Muscle layer of duodenum (tissue), 2 donors: ENCODE data around the gene CACNB2.

Experiments used
- H3K27ac ChIP-seq: one replicate; pipeline ENCODE4 v1.7.0; 2013; ENCODE audit warnings: mild to moderate bottlenecking, low read length
- H3K27me3 ChIP-seq: one replicate; pipeline ENCODE4 v1.7.0; 2013; ENCODE audit warnings: low read depth, mild to moderate bottlenecking, control low read depth, low read length
- H3K36me3 ChIP-seq, 2 donors: one replicate each; pipeline ENCODE4 v1.7.0; 2013; ENCODE audit warnings: low read length in 2 of 2, control low read depth in 1 of 2, mild to moderate bottlenecking in 1 of 2; ENCODE audit not compliant: insufficient read depth in 2 of 2, control insufficient read depth in 1 of 2
- H3K4me1 ChIP-seq, 2 donors: one replicate each; pipeline ENCODE4 v1.7.0; 2013; ENCODE audit warnings: low read length in 2 of 2, mild to moderate bottlenecking in 2 of 2, control low read depth in 1 of 2, moderate library complexity in 1 of 2; ENCODE audit not compliant: insufficient read depth in 2 of 2, control insufficient read depth in 1 of 2
- H3K4me3 ChIP-seq, 2 donors: one replicate each; pipeline ENCODE4 v1.7.0; 2013; ENCODE audit warnings: low read length in 2 of 2, low read depth in 1 of 2, mild to moderate bottlenecking in 1 of 2
- H3K9me3 ChIP-seq, 2 donors: one replicate each; pipeline ENCODE4 v1.7.0; 2013; ENCODE audit warnings: low read length in 2 of 2, control low read depth in 1 of 2, mild to moderate bottlenecking in 1 of 2; ENCODE audit not compliant: control insufficient read depth in 1 of 2
- donor health status: healthy.

CACNB2 gene

DNA sequence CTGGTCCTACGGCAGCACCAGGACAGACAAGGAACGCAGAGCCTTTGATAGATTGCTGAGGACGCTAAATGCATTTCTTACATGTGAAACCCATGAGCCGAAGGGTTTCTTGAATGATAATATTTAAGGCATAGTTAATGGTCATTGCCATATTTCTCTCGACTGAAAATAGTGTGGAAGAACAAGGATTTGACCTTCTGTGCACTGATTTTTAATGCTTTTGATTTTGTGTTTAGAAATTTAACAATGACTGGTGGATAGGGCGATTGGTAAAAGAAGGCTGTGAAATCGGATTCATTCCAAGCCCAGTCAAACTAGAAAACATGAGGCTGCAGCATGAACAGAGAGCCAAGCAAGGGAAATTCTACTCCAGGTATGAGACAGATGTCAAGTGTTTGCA is 360.4 kb downstream of the CACNB2 start:
- Histone ChIP-seq H3K27me3 (no peaks in the 10 kb centered on the region), H3K9me3 (no peaks in the 10 kb centered on the region), H3K36me3 (no peaks in the 10 kb centered on the region), H3K4me3 (no peak overlapping the region), H3K4me1 (no peaks in the 10 kb centered on the region), H3K27ac (no peak overlapping the region)

DNA sequence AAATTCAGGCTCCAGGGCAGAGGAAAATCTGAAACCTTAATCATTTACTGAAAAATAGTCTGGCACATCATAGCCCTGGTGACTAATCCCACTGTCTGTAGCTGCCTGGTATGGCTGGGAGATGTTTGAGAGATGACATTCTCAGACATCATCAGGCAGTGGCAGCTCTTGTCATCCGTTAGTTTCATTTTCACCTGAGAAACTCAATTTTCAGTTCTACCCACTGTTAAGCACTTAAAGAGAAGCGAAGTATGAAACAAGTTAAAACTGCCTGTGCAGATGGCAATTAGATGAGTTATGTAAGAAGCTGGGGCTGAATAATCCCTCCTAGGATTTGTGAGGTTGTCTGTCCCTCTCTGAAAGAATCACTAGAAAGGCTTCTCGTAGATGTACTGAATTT is 361.0 kb downstream of the CACNB2 start:
- Histone ChIP-seq H3K4me3 (no peak overlapping the region), H3K27ac (no peak overlapping the region), H3K9me3 (no peaks in the 10 kb centered on the region), H3K4me1 (no peaks in the 10 kb centered on the region), H3K27me3 (no peaks in the 10 kb centered on the region), H3K36me3 (no peaks in the 10 kb centered on the region)

DNA sequence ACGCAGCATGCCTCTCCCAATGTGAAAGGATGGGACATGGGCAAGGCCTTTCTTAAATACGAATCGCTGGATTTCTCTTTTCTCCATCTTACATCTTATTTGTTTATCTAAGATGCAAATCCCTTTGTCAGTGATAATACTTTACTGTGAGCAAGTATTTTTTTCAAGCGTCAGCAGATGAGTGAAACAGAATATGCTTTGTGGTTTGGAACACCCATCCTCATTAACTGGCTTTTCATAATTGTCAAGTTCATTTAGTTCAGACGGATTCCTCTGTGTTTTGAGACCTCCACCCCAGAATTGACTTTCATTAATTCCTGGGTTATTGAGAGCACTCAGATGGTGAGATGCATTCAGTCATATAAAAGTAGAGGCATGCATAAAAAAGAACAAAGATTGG is 361.4 kb downstream of the CACNB2 start:
- H3K4me3 ChIP-seq, result no peak overlapping the region
- no peak overlapping the region for H3K27ac ChIP-seq
- no peaks in the 10 kb centered on the region for H3K9me3 ChIP-seq
- no peaks in the 10 kb centered on the region for H3K36me3 ChIP-seq
- H3K27me3 ChIP-seq, result no peaks in the 10 kb centered on the region
- H3K4me1 ChIP-seq, result no peaks in the 10 kb centered on the region

DNA sequence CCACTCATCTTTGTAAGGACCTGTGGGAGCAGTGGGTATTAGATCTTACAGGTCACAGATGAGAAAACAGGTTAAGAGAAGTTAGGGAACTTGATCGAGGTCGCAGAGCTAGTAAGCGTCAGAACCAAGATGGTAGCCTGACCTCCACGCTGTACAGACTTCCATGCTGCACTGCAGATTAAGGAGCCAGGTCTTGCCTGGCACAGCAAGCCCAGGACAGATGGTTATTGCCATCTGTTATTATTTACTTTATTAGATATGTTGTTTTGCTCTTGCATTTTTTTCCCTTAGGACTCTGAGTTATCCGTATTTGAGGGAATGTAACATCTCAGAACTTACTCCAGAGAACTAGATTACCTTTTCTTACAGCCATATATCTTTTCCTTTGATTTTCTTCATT is 363.9 kb downstream of the CACNB2 start:
- Histone ChIP-seq H3K27me3 (no peaks in the 10 kb centered on the region), H3K4me1 (no peaks in the 10 kb centered on the region), H3K9me3 (no peaks in the 10 kb centered on the region), H3K27ac (no peak overlapping the region), H3K4me3 (no peak overlapping the region), H3K36me3 (peaks cover 0 to 4% of the 10 kb centered on the region in 2 donors)

DNA sequence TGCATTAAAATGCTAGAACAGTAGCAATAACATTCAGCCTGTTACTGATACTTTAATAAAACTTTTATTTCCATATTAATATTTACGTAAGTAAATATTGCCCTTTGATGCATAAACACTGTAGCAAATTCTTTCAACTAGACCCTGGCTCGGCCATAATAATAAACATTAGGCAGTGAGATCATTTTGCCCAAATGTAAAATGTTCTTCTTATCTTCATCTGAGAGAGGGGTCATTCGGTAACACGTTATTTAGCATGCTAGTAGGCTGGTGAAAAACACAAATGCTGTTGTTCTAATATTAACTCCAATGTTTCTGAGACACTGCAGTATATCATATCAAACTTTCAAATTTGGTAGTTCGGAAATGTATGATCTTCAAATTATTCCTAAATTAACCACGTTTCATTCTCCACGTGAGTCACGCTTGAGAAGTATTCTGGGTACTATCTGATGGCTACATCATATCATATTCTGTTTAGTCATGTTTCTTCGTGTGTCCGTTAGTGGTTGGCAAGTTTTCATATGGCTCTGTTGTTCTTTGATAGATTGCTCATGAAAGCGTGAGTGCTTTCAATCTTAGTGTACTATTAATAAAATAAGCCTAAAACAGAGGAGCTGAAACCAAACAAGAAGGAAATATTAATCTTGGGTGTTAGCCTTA is 365.4 kb downstream of the CACNB2 start:
- Histone ChIP-seq H3K36me3 (peaks cover 0 to 4% of the 10 kb centered on the region in 2 donors), H3K27ac (no peak overlapping the region), H3K9me3 (no peaks in the 10 kb centered on the region), H3K4me1 (no peaks in the 10 kb centered on the region), H3K4me3 (no peak overlapping the region), H3K27me3 (no peaks in the 10 kb centered on the region)

DNA sequence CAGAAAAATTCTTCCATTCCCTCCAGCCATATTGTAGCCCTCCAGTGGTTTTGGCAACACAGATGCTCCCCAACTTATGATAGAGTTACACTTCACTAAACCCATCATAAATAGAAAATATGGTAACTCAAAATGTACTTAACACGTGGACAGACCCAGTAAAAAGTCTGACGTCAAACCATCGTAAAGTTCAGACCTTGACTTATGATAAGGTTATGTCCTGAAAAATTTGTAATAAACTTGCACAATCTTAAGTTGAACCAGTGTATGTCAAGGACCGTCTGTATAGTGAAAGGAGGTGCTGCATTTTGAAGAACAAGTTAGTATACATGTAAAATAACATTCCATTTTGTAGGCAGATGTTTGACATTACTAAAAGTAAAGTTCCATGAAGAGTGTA is 368.4 kb downstream of the CACNB2 start:
- no peaks in the 10 kb centered on the region for H3K27me3 ChIP-seq
- peaks cover 0 to 8% of the 10 kb centered on the region in 2 donors for H3K36me3 ChIP-seq
- no peaks in the 10 kb centered on the region for H3K9me3 ChIP-seq
- H3K27ac ChIP-seq, result no peak overlapping the region
- H3K4me3 ChIP-seq, result no peak overlapping the region
- H3K4me1 ChIP-seq, result no peaks in the 10 kb centered on the region

DNA sequence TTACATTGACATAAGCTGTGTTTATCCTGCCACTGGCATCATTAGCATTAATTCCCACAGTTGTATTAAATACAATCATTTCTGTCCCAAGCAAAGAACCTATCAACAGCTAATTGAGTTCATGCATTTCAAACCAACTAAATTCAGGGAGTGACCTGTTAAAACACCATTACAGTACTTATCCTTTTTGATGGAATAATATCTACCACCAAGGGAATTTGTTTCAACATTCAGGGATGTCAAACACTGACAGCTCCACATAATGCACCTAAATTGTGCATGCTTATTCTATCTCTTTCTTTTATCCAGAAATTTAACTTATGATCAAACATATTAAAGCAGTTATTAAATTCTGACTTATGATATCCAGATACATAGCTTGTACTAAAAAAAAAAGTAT is 374.3 kb downstream of the CACNB2 start:
- no peaks in the 10 kb centered on the region for H3K27me3 ChIP-seq
- no peak overlapping the region for H3K4me3 ChIP-seq
- no peaks in the 10 kb centered on the region for H3K9me3 ChIP-seq
- no peak overlapping the region for H3K27ac ChIP-seq
- H3K36me3 ChIP-seq, result peaks cover 0 to 30% of the 10 kb centered on the region in 2 donors
- H3K4me1 ChIP-seq, result no peaks in the 10 kb centered on the region

DNA sequence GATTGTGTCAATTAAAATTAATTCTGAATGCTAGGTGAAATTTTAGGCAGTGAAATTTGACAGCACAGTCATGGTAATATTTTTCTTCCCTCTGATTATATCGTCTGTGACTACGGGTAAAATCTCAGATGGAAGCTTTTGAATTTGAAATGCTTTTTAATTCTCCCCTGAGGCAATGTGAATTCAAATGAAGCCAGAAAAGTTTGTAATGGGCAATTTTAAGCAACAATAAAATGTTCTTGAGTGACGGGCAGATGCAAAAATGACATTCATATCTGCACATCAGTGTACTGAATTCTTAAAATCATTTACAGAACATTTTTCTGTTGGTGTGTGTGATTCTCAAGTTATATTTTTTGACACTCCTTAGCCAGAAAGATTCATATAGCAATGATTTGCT is 376.6 kb downstream of the CACNB2 start:
- H3K4me3 ChIP-seq, result no peak overlapping the region
- H3K27ac ChIP-seq, result no peak overlapping the region
- H3K4me1 ChIP-seq, result no peaks in the 10 kb centered on the region
- peaks cover 8 to 46% of the 10 kb centered on the region in 2 donors for H3K36me3 ChIP-seq
- no peaks in the 10 kb centered on the region for H3K27me3 ChIP-seq
- H3K9me3 ChIP-seq, result no peaks in the 10 kb centered on the region

DNA sequence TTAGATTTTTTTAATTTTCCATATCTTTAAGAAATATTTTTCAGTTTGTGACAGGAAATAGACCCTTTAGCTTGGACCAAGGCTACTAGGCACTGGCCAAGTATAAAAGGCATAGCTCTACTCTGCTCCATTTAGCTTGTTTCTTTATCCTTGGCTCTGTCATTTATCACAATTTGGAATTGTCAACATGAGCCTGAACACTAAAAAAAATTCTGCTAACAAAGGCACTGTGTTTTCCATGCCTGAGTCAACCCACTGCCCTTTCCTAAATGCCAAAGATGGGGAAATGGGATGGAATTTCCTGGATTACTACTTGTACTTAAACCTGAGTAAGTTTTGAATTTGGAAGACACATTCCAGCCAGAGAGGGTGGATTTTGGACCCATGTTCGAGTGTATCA is 382.8 kb downstream of the CACNB2 start:
- H3K36me3 ChIP-seq, result peaks cover 12 to 31% of the 10 kb centered on the region in 2 donors
- H3K27me3 ChIP-seq, result no peaks in the 10 kb centered on the region
- H3K4me3 ChIP-seq, result no peak overlapping the region
- no peaks in the 10 kb centered on the region for H3K9me3 ChIP-seq
- no peak overlapping the region for H3K27ac ChIP-seq
- peaks cover 0 to 17% of the 10 kb centered on the region in 2 donors for H3K4me1 ChIP-seq

DNA sequence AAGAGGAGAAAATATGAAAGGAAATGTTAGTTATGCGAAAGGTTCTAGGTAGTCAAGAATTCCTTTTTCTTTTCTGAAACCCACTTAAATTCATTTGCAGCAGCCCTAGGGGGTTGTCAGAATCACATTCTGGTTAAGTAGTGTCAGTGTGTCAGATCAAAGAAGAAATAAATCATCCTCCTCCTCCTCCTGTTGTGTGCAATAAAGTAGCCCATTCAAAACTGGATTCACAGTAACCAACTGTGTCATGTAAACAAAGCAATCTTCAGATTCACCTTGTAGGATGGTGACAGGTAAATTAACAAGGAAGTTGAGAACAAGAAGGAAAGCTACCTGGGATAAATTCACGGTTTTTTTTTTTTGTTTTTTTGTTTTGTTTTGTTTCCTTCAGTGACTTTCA is 383.6 kb downstream of the CACNB2 start:
- H3K27ac ChIP-seq, result no peak overlapping the region
- H3K9me3 ChIP-seq, result no peaks in the 10 kb centered on the region
- no peak overlapping the region for H3K4me3 ChIP-seq
- H3K4me1 ChIP-seq, result peaks cover 0 to 20% of the 10 kb centered on the region in 2 donors
- H3K36me3 ChIP-seq, result peaks cover 12 to 23% of the 10 kb centered on the region in 2 donors
- no peaks in the 10 kb centered on the region for H3K27me3 ChIP-seq

DNA sequence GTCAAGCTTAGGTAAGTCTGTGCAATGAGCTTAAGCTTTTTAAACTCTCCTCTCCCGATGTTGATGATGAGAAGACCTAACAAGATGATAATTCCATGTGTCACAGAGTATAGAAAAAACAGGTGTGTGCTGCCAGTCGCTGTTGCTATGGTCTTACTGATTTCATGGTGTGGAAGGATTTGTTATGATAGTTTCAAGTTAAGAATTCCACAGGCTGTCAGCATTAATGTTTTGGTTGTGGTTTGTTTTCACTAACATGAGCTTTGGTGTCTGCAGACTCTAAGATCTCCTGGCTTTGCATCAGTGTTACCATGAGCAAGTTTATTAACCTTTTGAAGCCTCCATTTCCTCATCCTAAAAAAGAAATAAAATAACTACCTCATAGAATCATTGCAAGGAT is 387.5 kb downstream of the CACNB2 start:
- H3K36me3 ChIP-seq, result peaks cover 4 to 5% of the 10 kb centered on the region in 2 donors
- H3K4me3 ChIP-seq, result no peak overlapping the region
- H3K27me3 ChIP-seq, result no peaks in the 10 kb centered on the region
- peaks cover 0 to 20% of the 10 kb centered on the region in 2 donors for H3K4me1 ChIP-seq
- no peaks in the 10 kb centered on the region for H3K9me3 ChIP-seq
- no peak overlapping the region for H3K27ac ChIP-seq

DNA sequence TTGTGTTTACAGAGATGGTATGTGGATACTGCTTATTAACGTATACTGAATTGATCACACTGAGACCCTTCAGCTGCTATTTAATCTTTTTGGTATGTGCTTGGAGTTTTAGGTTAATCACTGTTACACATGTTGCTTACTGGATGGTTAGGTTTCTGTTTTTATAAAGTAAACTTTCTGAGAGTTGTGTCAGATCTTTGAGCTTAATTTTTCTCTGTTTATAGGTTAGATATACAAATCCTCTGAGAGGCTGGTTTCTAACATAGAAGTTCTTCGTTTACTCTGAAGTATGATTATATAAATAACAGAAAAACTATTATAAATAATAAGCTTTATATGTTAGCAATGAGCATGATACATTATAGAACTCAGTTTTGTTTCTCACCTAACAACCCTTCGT is 388.1 kb downstream of the CACNB2 start:
- Histone ChIP-seq H3K27ac (no peak overlapping the region), H3K4me1 (peaks cover 0 to 17% of the 10 kb centered on the region in 2 donors), H3K27me3 (no peaks in the 10 kb centered on the region), H3K36me3 (peaks cover 4 to 5% of the 10 kb centered on the region in 2 donors), H3K4me3 (no peak overlapping the region), H3K9me3 (no peaks in the 10 kb centered on the region)
